PC-9 (cell line): Measurements from ENCODE around the gene IMP4.

Experiments
- EZH2 ChIP-seq: fragments of 200-600 bp; sonication (generic); IDR thresholded peaks from 2 replicates; pipeline ENCODE4 v1.8.0; 2017; ENCODE audit warnings: antibody characterized with exemption, low read depth
- TF ChIP-seq, protein P1 (sequence below): fragments of 200-600 bp; sonication (generic); conservative IDR thresholded peaks from 2 replicates; pipeline ENCODE4 v1.6.1; 2017; ENCODE audit warnings: mixed run types, antibody characterized with exemption, mild to moderate bottlenecking, moderate library complexity

DNA sequence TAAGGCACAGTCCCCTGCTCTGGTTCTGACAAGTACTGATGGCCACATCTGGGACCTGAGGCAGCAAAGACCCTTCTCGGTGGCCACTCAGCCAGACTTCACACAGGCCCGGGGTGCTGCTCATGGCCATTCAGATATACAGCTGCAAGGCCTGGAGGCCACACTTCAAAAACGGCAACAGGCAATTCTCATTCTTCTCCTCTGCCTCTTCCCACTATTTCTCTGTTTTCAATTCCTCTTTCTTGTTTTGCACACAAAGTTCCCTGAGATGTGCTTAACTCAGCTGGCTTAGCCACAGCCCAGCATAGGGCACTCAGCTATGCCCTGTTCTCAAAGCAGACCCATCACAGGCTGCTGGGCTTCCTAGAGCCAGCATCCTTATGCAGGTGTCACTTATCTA, 43.0 kb downstream of the IMP4 start:
- TF ChIP-seq, protein P1, sequence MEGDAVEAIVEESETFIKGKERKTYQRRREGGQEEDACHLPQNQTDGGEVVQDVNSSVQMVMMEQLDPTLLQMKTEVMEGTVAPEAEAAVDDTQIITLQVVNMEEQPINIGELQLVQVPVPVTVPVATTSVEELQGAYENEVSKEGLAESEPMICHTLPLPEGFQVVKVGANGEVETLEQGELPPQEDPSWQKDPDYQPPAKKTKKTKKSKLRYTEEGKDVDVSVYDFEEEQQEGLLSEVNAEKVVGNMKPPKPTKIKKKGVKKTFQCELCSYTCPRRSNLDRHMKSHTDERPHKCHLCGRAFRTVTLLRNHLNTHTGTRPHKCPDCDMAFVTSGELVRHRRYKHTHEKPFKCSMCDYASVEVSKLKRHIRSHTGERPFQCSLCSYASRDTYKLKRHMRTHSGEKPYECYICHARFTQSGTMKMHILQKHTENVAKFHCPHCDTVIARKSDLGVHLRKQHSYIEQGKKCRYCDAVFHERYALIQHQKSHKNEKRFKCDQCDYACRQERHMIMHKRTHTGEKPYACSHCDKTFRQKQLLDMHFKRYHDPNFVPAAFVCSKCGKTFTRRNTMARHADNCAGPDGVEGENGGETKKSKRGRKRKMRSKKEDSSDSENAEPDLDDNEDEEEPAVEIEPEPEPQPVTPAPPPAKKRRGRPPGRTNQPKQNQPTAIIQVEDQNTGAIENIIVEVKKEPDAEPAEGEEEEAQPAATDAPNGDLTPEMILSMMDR = no peak
- TF ChIP-seq EZH2 = no peak
